Bronchial epithelial cell (primary cell): Measurements from ENCODE around the gene STXBP1. TPM values are rescaled to one million over a fixed set of nuclear protein-coding genes. Genes with fewer than 3 reads are reported as not detected.
A peak's percentile ranks its signal among the peaks of the same experiment; 100 is the strongest.

Experiments used
- DNase-seq: peaks from one replicate; pipeline ENCODE4 v3.0.0-alpha.2; 2010; ENCODE audit warnings: low read depth
- FAIRE-seq: peaks from 2 replicates; lab custom pipeline; 2011; peaks lifted over from hg19 to GRCh38; lab: Jason Lieb, UNC
- H3K27me3 ChIP-seq: 2 replicates; pipeline ENCODE4 v1.5.1; 2011; ENCODE audit warnings: low read length; ENCODE audit not compliant: control insufficient read depth, insufficient read depth
- H3K36me3 ChIP-seq: 2 replicates; pipeline ENCODE4 v1.5.1; 2011; ENCODE audit warnings: low read length; ENCODE audit not compliant: control insufficient read depth, insufficient read depth
- H3K4me3 ChIP-seq: 2 replicates; pipeline ENCODE4 v1.5.1; 2011; ENCODE audit warnings: mild to moderate bottlenecking, low read depth, low read length, control low read depth
- total RNA-seq: library from RNA; depleted of rRNA; stranded (reverse); fragments of >200 nt; gene quantifications from 2 replicates; pipeline ENCODE4 v1.2.1, GENCODE V29; 2014
- TF ChIP-seq, protein P1 (sequence below): IDR thresholded peaks from 2 replicates; pipeline ENCODE4 v1.5.1; 2011; ENCODE audit warnings: mild to moderate bottlenecking, moderate library complexity, low read length, control low read depth, inconsistent platforms; ENCODE audit not compliant: insufficient read depth, severe bottlenecking

Gene STXBP1
- total RNA-seq, 1 donor from 2014 or later: 17.1 TPM

DNA sequence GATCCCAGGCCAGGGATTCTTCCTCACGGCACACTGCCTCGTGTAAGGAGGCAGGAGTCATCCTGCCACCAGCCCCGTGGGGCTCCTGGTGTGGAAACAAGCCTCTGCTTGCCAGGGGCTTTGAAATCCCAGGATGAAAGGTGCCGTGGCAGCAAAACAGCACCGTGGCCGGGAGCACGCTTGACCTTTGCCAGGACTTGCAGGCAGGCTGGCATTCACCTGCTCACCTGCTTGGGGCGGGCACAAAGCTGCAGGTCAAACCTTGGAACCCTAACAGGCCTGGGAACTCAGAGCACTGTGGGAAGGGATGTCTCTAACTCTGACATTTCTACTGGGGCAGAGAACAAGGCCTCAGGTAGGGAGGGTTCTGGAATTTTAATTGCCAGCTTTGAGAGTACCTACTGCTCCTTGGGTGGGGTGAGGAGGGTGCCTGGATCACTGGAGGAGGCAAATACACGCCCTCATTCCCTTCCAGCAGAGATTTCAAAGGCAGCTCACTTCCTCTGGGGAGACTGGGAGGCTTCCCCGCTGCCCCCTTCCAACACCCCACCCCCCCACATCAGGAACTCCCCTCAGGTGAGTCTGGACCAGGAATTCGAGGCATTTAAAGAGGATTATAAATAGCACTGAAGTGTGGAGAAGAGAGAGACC is 45.6 kb upstream of the STXBP1 start:
- Histone ChIP-seq H3K36me3 (peaks cover 2% of the 10 kb centered on the region), H3K4me3 (peak overlapping the region; percentile 89), H3K27me3 (no peaks in the 10 kb centered on the region)
- TF ChIP-seq, protein P1, sequence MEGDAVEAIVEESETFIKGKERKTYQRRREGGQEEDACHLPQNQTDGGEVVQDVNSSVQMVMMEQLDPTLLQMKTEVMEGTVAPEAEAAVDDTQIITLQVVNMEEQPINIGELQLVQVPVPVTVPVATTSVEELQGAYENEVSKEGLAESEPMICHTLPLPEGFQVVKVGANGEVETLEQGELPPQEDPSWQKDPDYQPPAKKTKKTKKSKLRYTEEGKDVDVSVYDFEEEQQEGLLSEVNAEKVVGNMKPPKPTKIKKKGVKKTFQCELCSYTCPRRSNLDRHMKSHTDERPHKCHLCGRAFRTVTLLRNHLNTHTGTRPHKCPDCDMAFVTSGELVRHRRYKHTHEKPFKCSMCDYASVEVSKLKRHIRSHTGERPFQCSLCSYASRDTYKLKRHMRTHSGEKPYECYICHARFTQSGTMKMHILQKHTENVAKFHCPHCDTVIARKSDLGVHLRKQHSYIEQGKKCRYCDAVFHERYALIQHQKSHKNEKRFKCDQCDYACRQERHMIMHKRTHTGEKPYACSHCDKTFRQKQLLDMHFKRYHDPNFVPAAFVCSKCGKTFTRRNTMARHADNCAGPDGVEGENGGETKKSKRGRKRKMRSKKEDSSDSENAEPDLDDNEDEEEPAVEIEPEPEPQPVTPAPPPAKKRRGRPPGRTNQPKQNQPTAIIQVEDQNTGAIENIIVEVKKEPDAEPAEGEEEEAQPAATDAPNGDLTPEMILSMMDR: no peak
- FAIRE-seq: no peak
- peak; percentile 57 for DNase-seq

DNA sequence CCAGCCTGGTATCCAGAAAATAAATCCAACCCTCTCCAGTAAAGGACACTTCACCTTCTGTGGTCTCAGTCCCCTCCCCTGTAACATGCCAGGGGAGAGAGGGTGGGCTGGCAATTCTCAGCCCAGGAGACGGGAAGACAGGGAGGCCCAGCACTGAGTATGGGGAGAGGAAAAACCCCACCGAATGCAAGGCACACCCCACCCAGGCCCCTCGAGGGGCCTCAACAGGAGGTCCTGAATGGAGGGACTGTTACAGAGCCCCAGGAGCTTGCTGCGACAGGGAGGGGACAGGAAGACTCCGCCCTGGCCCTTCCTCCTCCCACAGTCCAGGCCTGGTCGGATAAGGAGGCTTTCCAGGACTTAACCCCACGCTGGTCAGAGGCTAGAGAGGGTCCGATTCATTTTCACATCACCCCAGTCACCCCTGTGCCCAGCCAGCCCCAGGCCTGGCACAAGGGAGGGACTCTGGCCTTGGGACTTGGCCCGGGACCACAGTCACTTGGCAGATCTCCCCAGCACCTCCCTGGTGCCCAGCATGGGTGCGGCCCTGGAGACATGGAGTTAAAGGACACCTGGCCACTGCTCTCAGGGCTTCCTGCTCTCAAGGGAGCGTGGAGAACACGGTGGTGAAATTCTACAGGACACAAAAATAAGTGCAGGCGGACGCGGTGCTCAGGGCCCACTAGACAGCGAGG is 44.9 kb upstream of the STXBP1 start:
- TF ChIP-seq, protein P1: no peak
- DNase-seq (no peak), FAIRE-seq (no peak)
- H3K4me3 ChIP-seq: peak overlapping the region; percentile 89
- H3K36me3 ChIP-seq: peaks cover 2% of the 10 kb centered on the region
- no peaks in the 10 kb centered on the region for H3K27me3 ChIP-seq

DNA sequence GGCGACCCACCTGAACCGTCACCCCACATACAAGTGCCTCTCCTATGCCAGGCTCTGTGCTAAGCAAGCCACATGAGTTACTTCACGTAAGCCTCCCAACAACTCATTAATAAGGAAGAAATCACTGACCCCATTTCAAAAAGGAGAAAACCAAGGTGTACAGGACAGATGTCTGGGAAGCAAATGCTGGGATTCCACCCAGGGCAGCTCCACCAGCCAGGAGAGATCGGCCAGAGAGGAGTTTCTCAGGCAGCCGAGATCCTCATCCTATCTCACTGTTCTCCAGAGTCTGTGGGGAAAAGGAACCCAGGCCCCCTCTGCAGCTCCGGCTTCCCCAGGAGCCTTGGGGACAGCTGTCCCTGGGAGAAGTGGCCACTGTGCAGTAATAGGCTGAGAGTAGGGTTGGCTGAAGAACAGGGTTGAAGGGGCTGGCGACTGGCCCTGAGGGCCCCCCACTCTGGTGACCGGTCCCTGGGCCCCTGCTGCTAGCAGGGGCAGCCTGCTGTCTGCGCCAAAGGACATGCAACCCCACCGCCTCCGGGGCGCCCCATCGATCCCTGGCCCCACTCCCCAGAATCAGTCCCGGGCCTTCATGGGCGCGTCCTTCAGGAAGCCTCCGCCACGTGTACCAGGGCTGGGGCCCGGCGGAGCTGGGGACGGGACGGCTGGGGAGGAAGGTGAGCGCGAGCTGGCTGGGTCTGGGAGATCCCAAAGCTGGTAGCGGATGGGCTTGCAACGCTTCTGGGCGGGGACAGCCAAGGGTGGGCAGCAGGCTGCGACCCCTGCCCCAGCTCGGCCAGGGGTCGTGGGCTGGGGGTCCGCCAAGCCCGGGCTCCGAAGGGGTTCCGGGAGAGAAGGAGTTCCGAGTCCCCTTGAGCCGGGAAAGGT is 44.1 kb upstream of the STXBP1 start:
- no peak for DNase-seq
- Histone ChIP-seq H3K4me3 (peak overlapping the region; percentile 89), H3K27me3 (no peaks in the 10 kb centered on the region), H3K36me3 (peaks cover 2% of the 10 kb centered on the region)
- TF ChIP-seq, protein P1: no peak
- FAIRE-seq: no peak

DNA sequence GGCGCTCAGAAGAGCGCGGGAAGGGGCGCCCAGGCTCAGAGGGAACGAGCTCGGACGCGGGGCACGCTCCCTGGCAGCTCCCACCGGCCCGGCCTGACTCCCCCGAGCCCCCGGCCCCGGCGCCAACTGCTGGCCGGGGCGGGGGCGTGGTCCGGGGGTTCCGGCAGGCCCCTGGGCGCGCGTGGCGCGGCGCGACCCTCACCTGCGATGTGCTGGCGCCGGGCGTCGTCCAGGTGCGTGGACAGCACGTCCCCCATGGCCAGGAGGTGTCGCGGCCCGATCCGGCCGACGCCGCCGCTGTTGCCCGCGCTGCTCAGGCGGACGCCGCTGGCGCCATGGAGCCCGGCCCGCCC is 43.5 kb upstream of the STXBP1 start:
- TF ChIP-seq, protein P1: no peak
- DNase-seq (no peak), FAIRE-seq (no peak)
- peak overlapping the region; percentile 89 for H3K4me3 ChIP-seq
- no peaks in the 10 kb centered on the region for H3K27me3 ChIP-seq
- peaks cover 2% of the 10 kb centered on the region for H3K36me3 ChIP-seq

DNA sequence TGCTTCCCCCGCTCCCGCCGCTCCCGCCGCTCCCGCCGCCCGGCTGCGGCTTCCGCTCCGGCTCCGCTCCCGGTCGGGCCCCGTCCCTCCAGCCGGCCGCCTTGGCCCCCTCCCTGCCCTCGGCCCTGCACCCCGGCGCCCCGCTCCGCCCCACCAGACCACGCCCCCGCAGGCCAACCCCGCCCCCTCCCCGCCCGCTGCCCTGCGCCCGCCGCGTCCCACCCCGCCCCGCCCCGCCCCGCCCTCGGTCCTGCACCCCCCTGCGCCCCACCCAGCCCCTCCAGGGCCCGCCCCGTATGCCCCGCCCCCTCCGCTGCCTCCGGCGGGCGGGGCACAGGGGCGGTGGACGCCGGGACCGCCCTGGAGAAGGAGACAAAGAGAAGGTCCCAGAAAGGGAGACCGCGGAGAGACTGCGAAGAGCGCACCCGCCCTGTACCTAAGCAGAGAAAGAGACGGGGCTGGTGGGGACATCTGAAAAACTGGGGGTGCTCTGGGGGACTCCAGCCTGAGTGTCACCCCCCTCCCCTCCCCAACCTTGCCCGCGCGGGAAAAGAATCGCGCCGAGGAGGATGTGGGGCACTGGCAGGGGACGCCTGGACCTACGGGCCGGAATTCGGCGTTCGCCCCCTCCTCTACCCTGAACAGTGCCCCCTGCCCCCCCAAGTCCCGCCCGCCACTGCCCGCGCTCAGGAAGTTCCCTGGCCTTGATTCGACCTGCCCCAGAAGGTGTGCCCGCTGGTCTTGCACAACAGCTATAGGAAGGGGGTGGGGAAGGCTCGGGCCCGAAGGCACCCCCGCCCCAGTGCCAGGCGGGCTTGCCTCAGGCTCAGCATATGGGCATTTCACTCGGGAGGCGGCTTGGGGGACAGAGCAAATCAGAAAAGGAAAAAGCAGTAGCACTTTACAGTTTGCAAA is 42.8 kb upstream of the STXBP1 start:
- DNase-seq (peak; percentile 59), FAIRE-seq (no peak)
- Histone ChIP-seq H3K4me3 (peak overlapping the region; percentile 89), H3K27me3 (no peaks in the 10 kb centered on the region), H3K36me3 (peaks cover 1% of the 10 kb centered on the region)
- TF ChIP-seq, protein P1: no peak
